GM12801 (cell line): ENCODE data around the gene STX11.

Source experiments
- CTCF ChIP-seq: IDR thresholded peaks from one replicate; pipeline ENCODE4 v1.5.1; 2011; ENCODE audit warnings: control low read depth; ENCODE audit not compliant: insufficient read length; ENCODE audit errors: extremely low read depth

The STX11 gene

DNA sequence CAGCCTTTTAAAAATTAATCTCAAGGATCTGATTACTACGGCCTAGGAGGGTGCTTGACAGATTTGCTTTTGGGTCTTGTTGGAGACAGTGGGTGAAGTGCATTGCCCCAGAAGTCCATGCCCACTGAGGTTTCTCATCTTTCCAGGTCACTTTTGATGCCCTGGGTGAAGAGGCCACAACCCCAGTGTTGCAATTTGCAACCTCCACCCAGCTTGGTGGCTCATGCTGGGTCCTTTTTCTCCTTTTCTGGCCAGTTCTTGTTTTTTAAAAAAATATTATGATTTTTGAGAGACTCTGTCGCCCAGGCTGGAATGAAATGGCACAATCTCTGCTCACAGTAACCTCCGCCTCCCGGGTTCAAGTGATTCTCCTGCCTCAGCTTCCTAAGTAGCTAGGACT, 9.4 kb downstream of the STX11 start:
- no peak for TF ChIP-seq CTCF

GRCh38 chr6:144160431-144161005, 10.2 kb downstream of the STX11 start:
- no peak for TF ChIP-seq CTCF

GRCh38 chr6:144161975-144162374, 11.7 kb downstream of the STX11 start:
- TF ChIP-seq CTCF: no peak

DNA sequence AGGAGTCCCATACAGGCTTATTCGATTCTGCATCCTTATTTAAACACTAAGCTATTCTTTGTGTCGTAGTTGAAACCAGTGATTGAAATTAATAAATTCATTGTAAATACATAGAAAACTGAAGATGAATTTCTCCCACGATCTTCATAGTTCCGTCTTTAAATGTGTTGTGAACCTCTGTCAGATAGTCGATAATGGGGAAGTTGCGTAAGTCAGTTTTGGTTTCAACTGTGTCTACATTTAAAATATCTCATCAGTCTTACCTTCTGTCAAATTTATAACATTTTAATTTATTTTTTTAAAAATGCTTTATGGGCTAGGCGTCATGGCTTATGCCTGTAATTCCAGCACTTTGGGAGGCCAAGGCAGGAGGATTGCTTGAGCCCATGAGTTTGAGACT, 12.7 kb downstream of the STX11 start:
- TF ChIP-seq CTCF: no peak

DNA sequence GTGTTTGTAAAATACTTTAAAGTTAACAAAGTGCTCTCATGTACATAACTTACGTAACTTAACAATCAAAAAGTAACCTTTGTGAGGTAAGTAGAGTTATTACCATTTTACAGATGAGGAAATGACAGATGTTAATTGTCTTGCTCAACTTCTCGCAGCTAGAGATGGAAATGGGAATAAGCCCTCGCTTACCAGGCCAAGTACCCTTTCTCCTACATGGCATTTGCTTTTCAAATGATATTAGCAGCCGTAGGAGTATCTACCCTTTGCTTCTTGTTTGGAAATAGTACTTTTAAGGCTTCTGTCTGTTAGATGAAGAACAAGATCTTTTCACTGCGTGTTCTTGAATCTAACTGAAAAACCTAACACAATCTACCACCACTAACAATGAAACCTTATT, 15.5 kb downstream of the STX11 start:
- TF ChIP-seq CTCF: no peak

DNA sequence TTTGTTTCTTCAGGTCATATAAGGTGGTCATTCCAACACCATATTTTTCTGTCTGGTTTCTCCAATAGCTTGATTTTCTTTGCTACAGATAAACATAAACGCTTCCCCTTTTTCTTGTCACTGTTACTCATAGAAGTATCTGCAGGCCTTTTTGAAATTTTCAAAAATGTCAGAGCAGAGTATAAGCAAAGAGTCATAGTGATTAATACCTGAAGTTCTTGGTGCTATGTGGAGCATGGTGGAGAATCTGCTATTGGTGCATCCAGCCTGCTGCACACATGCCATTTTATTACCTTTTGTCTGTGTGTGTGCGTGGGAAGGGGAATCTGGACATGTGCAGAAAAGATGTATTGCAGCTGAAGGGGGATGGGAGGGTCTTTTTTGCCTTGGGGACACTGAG, 19.7 kb downstream of the STX11 start:
- no peak for TF ChIP-seq CTCF

GRCh38 chr6:144171406-144171805, 21.1 kb downstream of the STX11 start:
- TF ChIP-seq CTCF: no peak

- TF ChIP-seq CTCF: no peak
Measured at GRCh38 chr6:144174006-144174405, 23.7 kb downstream of the STX11 start.
